PC-9 (cell line): ENCODE data around the gene KAT7.

ENCODE experiments used
- EZH2 ChIP-seq: fragments of 200-600 bp; sonication (generic); IDR thresholded peaks from 2 replicates; pipeline ENCODE4 v1.8.0; 2017; ENCODE audit warnings: antibody characterized with exemption, low read depth
- TF ChIP-seq, protein P1 (sequence below): fragments of 200-600 bp; sonication (generic); conservative IDR thresholded peaks from 2 replicates; pipeline ENCODE4 v1.6.1; 2017; ENCODE audit warnings: mixed run types, antibody characterized with exemption, mild to moderate bottlenecking, moderate library complexity

DNA sequence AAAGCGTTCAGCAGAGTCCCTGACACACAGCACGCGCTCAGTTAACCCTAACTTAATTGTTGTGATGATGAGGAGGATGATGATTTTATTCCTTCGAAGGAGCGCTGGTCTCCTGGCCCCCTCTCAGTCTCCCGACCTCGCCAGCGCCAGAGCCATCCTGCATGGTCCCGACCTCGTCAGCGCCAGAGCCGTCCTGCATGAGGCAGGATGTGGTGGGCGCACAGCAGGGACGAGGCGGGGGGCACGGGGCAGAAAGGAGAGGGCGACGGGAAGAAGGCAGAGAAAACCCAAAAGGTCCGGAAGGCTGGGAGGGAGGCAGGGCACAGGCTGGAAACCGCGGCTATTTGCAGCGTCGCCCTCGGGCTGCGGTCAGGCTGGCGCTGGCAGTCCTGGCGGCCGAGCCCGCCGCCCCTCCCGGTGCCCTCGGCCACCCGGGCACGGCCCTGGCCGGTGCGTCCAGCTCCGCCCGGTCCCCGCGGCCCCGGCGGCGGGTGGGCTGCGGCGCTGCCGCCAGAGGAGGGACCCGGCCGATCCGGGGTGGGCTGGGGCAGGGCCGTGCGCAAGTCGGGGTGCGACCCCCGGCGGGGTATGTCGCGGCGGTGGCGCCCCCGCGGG, 62.4 kb downstream of the KAT7 start:
- TF ChIP-seq, protein P1, sequence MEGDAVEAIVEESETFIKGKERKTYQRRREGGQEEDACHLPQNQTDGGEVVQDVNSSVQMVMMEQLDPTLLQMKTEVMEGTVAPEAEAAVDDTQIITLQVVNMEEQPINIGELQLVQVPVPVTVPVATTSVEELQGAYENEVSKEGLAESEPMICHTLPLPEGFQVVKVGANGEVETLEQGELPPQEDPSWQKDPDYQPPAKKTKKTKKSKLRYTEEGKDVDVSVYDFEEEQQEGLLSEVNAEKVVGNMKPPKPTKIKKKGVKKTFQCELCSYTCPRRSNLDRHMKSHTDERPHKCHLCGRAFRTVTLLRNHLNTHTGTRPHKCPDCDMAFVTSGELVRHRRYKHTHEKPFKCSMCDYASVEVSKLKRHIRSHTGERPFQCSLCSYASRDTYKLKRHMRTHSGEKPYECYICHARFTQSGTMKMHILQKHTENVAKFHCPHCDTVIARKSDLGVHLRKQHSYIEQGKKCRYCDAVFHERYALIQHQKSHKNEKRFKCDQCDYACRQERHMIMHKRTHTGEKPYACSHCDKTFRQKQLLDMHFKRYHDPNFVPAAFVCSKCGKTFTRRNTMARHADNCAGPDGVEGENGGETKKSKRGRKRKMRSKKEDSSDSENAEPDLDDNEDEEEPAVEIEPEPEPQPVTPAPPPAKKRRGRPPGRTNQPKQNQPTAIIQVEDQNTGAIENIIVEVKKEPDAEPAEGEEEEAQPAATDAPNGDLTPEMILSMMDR = no peak
- TF ChIP-seq EZH2 = no peak
